HG02759 (cell line): ENCODE measurements around the gene COQ10A.
"Not testable (repeated sequence)": the region's sequence is repeated elsewhere in the genome, so short reads cannot be mapped to it uniquely, and the experiment has no call there.

ENCODE experiments used
- ATAC-seq: cut with Tn5 transposase; IDR thresholded peaks from one replicate; pipeline ENCODE4 v1.9.1; 2021; ENCODE audit warnings: mild to moderate bottlenecking, moderate library complexity; ENCODE audit not compliant: unreplicated experiment

Gene COQ10A

GRCh38 chr12:56272468-56272867 is 5.7 kb downstream of the COQ10A start:
- not testable (repeated sequence) for ATAC-seq

GRCh38 chr12:56274299-56274698 is 7.6 kb downstream of the COQ10A start:
- no peak for ATAC-seq

GRCh38 chr12:56278905-56279304 is 12.2 kb downstream of the COQ10A start:
- ATAC-seq: no peak

GRCh38 chr12:56280849-56281248 is 14.1 kb downstream of the COQ10A start:
- ATAC-seq: no peak

GRCh38 chr12:56282030-56282429 is 15.3 kb downstream of the COQ10A start:
- no peak for ATAC-seq

- no peak for ATAC-seq
These were observed 15.8 kb downstream of the COQ10A start for GRCh38 chr12:56282579-56282978.

- not testable (repeated sequence) for ATAC-seq
These were observed 17.5 kb downstream of the COQ10A start for GRCh38 chr12:56284263-56284662.

GRCh38 chr12:56286044-56286830 is 19.5 kb downstream of the COQ10A start:
- ATAC-seq: no peak

- ATAC-seq: no peak
These were observed 22.1 kb downstream of the COQ10A start for GRCh38 chr12:56288705-56289387.

GRCh38 chr12:56293795-56294194 is 27.1 kb downstream of the COQ10A start:
- ATAC-seq: no peak

- ATAC-seq: no peak
These were observed 29.6 kb downstream of the COQ10A start for GRCh38 chr12:56296295-56296694.

GRCh38 chr12:56297400-56297799 is 30.7 kb downstream of the COQ10A start:
- ATAC-seq: no peak

GRCh38 chr12:56298828-56299227 is 32.1 kb downstream of the COQ10A start:
- no peak for ATAC-seq

GRCh38 chr12:56299308-56299852 is 32.6 kb downstream of the COQ10A start:
- ATAC-seq: no peak

- ATAC-seq: peak; percentile 92
These were observed 33.3 kb downstream of the COQ10A start, which contains the start of gene CS for GRCh38 chr12:56299853-56300643. CS (minus strand) TSS chr12:56300330; CDS start chr12:56300201, 129 bp downstream.

GRCh38 chr12:56300644-56301464 is 34.1 kb downstream of the COQ10A start:
- ATAC-seq: no peak

GRCh38 chr12:56304276-56304675 is 37.5 kb downstream of the COQ10A start:
- ATAC-seq: no peak

GRCh38 chr12:56304872-56305590 is 38.3 kb downstream of the COQ10A start:
- no peak for ATAC-seq

- ATAC-seq: no peak
These were observed 40.7 kb downstream of the COQ10A start for GRCh38 chr12:56307221-56307965.
